ENCODE results near the gene WDR37.

DNA sequence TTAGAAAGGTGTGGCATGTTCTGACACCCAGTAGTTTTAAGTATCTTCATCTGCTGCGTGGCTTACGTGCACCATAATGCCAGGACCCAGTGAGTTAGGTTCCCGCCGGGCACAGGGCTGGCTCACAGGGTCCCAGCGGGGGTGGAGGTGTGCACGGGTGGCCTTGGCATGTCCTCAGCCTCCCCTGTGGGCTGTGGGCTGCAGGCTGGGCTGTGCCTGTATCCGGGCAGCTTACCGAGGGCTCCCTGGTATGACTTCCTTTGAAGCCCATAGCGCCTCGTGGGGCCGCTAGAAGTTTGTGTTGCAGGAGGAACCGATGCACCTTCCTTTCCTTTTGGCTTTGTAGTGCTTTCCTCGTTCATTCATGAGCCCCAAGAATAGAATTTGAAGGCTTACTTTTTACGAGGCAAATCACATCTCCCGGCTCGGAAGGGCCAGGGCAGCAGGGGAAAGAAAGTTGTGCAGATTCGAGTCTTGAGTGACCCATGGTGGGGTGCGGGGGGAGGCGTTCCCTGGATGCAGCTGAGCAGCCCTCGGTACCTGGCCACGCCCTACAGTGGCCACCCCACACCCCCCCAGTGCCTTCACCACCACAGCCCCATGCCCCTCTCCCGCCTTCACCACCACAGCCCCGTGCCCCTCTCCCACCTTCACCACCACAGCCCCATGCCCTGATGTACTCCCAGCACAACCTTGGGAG lies 113.2 kb downstream of the WDR37 start:
- TF ChIP-seq, protein P1, sequence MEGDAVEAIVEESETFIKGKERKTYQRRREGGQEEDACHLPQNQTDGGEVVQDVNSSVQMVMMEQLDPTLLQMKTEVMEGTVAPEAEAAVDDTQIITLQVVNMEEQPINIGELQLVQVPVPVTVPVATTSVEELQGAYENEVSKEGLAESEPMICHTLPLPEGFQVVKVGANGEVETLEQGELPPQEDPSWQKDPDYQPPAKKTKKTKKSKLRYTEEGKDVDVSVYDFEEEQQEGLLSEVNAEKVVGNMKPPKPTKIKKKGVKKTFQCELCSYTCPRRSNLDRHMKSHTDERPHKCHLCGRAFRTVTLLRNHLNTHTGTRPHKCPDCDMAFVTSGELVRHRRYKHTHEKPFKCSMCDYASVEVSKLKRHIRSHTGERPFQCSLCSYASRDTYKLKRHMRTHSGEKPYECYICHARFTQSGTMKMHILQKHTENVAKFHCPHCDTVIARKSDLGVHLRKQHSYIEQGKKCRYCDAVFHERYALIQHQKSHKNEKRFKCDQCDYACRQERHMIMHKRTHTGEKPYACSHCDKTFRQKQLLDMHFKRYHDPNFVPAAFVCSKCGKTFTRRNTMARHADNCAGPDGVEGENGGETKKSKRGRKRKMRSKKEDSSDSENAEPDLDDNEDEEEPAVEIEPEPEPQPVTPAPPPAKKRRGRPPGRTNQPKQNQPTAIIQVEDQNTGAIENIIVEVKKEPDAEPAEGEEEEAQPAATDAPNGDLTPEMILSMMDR (IDR thresholded peaks at IDR 0.05 in 2 of 3, conservative IDR thresholded peaks at IDR 0.05 in 1 of 3; ENCODE audit: control insufficient read depth in 2 of 3, extremely low read depth in 1 of 3, insufficient read depth in 1 of 3, low read depth in 3 of 3, low read length in 3 of 3): no peak
- no peak for TF ChIP-seq POLR2AphosphoS5 (IDR thresholded peaks at IDR 0.05; ENCODE audit: low read length)
- no peak for TF ChIP-seq STAT1 (conservative IDR thresholded peaks at IDR 0.05)

Measured in GM12878 (cell line).